Progenitor cell of endocrine pancreas (in vitro differentiated cells): ENCODE measurements around the gene SCRT2. TPM values are rescaled to one million over a fixed set of nuclear protein-coding genes. Genes with fewer than 3 reads are reported as not detected.

Source experiments
- DNase-seq: peaks from one replicate; pipeline ENCODE4 v3.0.0; 2021; ENCODE audit warnings: low spot score; ENCODE audit not compliant: unreplicated experiment
- H3K27ac Mint-ChIP-seq: 2 replicates; pipeline ENCODE4 v1.8.0; 2021; ENCODE audit warnings: mild to moderate bottlenecking, moderate library complexity, mixed read lengths
- H3K27me3 Mint-ChIP-seq: 2 replicates; pipeline ENCODE4 v1.8.0; 2021; ENCODE audit warnings: mixed read lengths
- H3K36me3 Mint-ChIP-seq: 2 replicates; pipeline ENCODE4 v1.8.0; 2022; ENCODE audit warnings: mixed read lengths; ENCODE audit not compliant: insufficient read depth
- H3K4me1 Mint-ChIP-seq: 2 replicates; pipeline ENCODE4 v1.8.0; 2021; ENCODE audit warnings: low read depth, mixed read lengths
- H3K4me3 Mint-ChIP-seq: 2 replicates; pipeline ENCODE4 v1.8.0; 2021; ENCODE audit warnings: low read depth, mild to moderate bottlenecking, moderate library complexity, mixed read lengths
- H3K9me3 Mint-ChIP-seq: 2 replicates; pipeline ENCODE4 v1.8.0; 2021; ENCODE audit warnings: low read depth, mixed read lengths
- total RNA-seq: library from RNA; stranded (reverse); gene quantifications from 2 replicates; pipeline ENCODE4 v1.2.1, GENCODE V29; 2021
- TF ChIP-seq, protein P1 (sequence below): fragments of 200-600 bp; sonication (generic); IDR thresholded peaks from one replicate; pipeline ENCODE4 v1.5.0; 2021; ENCODE audit warnings: antibody characterized with exemption, mild to moderate bottlenecking; ENCODE audit not compliant: unreplicated experiment

The SCRT2 gene
- total RNA-seq, 1 donor from 2014 or later = not detected

DNA sequence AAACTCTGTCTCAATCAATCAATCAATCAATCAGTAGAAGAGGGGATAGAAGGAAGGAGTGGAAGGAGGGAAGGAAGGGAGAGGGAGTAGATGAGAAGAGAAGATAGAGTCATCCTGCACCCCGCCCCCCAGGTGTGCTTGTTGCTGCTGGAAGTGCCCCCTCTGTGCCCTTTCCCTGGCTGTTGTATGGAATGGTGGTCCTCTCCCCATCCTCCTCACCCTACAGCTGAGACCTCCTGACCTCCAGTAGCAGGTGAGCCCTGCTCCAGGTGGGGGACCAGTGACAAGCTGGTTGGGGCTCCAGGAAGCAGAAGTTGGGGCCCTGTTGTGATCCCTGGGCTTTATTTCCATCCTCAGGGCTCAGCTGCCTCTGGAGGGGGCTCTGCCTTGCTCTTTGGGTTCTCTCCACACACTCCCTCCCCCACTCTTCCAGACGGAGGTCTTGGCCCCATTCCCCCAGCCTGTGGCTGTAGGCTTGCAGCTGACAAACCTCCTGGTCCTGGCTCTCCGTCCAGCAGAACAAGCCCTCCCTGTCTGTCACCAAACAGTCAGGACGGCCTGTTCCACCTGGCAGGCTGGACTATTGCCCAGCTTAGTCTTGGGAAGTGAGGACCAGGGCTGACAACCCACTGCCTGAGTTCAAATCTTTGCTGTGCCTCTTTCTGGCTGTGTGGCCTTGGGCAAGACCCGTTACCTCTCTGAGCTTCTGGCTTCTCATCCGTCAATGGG lies 26.0 kb upstream of the SCRT2 start:
- peaks cover 4% of the 10 kb centered on the region for H3K4me1 Mint-ChIP-seq
- no peaks in the 10 kb centered on the region for H3K36me3 Mint-ChIP-seq
- no peak for DNase-seq
- peaks cover 60% of the 10 kb centered on the region for H3K27me3 Mint-ChIP-seq
- H3K4me3 Mint-ChIP-seq = no peak overlapping the region
- H3K9me3 Mint-ChIP-seq = no peaks in the 10 kb centered on the region
- H3K27ac Mint-ChIP-seq = no peak overlapping the region
- TF ChIP-seq, protein P1, sequence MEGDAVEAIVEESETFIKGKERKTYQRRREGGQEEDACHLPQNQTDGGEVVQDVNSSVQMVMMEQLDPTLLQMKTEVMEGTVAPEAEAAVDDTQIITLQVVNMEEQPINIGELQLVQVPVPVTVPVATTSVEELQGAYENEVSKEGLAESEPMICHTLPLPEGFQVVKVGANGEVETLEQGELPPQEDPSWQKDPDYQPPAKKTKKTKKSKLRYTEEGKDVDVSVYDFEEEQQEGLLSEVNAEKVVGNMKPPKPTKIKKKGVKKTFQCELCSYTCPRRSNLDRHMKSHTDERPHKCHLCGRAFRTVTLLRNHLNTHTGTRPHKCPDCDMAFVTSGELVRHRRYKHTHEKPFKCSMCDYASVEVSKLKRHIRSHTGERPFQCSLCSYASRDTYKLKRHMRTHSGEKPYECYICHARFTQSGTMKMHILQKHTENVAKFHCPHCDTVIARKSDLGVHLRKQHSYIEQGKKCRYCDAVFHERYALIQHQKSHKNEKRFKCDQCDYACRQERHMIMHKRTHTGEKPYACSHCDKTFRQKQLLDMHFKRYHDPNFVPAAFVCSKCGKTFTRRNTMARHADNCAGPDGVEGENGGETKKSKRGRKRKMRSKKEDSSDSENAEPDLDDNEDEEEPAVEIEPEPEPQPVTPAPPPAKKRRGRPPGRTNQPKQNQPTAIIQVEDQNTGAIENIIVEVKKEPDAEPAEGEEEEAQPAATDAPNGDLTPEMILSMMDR = no peak

DNA sequence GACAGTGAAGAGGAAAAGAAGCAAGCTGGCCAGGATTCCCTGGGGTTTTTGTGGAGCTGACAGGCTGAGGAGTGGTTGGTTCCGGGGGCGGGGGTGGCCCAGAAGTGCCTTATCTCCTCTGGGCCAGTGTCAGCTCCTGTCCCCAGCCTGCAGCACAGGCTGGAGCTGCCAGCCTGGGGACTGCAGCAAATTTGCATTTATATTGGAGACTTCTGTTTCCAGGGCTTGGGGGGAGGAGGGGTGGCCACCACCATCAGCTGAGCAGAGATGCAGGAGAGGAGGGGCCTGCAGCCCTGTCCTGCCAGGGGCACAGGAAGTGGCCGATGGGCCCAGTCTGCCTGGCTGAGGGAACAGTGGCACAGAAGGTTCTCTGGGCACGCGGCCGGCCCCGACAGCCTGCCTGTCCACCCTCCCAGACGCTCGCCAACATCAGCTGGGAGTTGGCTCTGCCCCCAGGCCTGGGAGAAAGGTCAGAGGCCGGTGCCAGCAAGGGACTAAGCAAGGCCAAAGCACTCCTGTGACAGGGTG lies 24.3 kb upstream of the SCRT2 start:
- Mint-ChIP-seq H3K27ac (no peak overlapping the region), H3K27me3 (peaks cover 50% of the 10 kb centered on the region), H3K4me3 (no peak overlapping the region), H3K4me1 (peaks cover 13% of the 10 kb centered on the region), H3K36me3 (no peaks in the 10 kb centered on the region), H3K9me3 (no peaks in the 10 kb centered on the region)
- TF ChIP-seq, protein P1 = no peak
- no peak for DNase-seq

DNA sequence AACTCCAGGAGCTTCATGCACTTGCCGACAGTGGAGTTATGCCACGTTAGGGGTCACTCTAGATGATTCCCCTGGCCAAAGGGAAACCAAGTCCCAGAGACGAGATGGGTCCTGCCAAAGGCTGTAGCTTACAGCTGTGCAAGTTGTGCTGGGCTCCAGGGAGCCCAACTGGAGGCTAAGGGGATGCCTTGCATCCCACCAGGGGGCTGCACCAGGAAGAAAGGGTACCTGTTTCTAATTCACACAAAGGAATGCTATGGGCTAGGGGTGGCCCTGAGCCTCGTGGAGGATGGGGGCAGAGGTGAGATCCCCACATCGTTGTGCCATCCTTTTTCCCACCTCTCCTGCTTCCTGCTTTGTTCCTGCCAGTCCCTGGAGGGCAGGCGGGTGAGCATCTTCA lies 23.7 kb upstream of the SCRT2 start:
- H3K4me1 Mint-ChIP-seq = peaks cover 14% of the 10 kb centered on the region
- no peaks in the 10 kb centered on the region for H3K36me3 Mint-ChIP-seq
- H3K27ac Mint-ChIP-seq = no peak overlapping the region
- H3K27me3 Mint-ChIP-seq = peaks cover 48% of the 10 kb centered on the region
- TF ChIP-seq, protein P1 = no peak
- no peak overlapping the region for H3K4me3 Mint-ChIP-seq
- H3K9me3 Mint-ChIP-seq = no peaks in the 10 kb centered on the region
- no peak for DNase-seq

DNA sequence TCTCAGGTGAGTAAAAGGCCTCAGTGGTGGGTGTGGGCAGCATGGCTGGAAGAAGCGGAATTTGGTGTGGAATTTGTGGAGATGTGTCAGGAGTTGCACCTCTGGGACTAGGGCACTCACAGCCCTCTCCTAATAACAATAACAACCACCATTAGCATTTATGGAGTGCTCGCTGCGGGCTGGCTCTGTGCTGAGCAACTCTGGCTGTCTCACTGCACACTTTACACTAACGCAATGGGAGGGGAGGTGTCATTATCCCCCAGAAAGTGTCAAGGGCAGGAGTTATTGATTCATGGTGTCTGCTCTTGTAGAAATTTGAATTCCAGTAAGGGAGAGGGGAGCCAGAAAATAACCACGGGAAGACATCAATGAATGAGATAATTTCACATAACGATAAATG lies 22.7 kb upstream of the SCRT2 start:
- DNase-seq = no peak
- H3K36me3 Mint-ChIP-seq = no peaks in the 10 kb centered on the region
- H3K27me3 Mint-ChIP-seq = peaks cover 45% of the 10 kb centered on the region
- H3K9me3 Mint-ChIP-seq = no peaks in the 10 kb centered on the region
- no peak overlapping the region for H3K4me3 Mint-ChIP-seq
- H3K4me1 Mint-ChIP-seq = peaks cover 16% of the 10 kb centered on the region
- H3K27ac Mint-ChIP-seq = no peak overlapping the region
- TF ChIP-seq, protein P1 = no peak

DNA sequence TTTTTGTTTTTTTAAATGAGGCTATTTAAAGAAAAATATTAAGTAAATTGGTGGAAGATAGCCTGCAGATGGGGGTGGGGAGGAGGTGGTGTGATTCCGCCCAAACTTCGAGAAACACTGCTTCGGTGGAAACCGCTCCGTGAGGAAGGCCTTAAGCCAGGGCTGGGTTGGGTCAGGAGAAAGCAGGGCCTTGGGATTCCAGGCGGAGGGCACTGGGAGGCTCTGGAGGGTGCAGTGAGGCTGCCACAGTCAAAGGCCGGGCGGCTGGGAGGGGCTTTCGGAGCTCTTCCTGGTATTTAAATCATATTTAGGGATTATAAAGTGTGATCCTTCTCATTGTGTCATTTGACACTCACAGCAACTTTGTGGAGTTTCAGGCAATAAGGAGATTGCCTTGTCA lies 22.2 kb upstream of the SCRT2 start:
- Mint-ChIP-seq H3K4me3 (no peak overlapping the region), H3K27ac (no peak overlapping the region)
- TF ChIP-seq, protein P1 = no peak

More for the DNA sequence above, 22.2 kb upstream of the SCRT2 start:
- H3K27me3 Mint-ChIP-seq = peaks cover 45% of the 10 kb centered on the region
- H3K36me3 Mint-ChIP-seq = no peaks in the 10 kb centered on the region
- no peaks in the 10 kb centered on the region for H3K9me3 Mint-ChIP-seq
- H3K4me1 Mint-ChIP-seq = peaks cover 16% of the 10 kb centered on the region
- no peak for DNase-seq
